Fibroblast of lung (primary cell): ENCODE results near the gene PKD2L1.

ENCODE experiments used
- CTCF ChIP-seq, 2 donors: IDR thresholded peaks in 1 of 2; conservative IDR thresholded peaks in 1 of 2; 1 replicate in 1 of 2; 2 replicates in 1 of 2; pipeline ENCODE4 v1.5.1; 2011 to 2012; ENCODE audit warnings: low read length in 2 of 2, control low read depth in 1 of 2, inconsistent platforms in 1 of 2, low read depth in 1 of 2, mild to moderate bottlenecking in 1 of 2
- EZH2 ChIP-seq: IDR thresholded peaks from 2 replicates; pipeline ENCODE4 v1.5.1; 2012; ENCODE audit warnings: low read length, control low read depth, mild to moderate bottlenecking; ENCODE audit errors: missing control alignments

DNA sequence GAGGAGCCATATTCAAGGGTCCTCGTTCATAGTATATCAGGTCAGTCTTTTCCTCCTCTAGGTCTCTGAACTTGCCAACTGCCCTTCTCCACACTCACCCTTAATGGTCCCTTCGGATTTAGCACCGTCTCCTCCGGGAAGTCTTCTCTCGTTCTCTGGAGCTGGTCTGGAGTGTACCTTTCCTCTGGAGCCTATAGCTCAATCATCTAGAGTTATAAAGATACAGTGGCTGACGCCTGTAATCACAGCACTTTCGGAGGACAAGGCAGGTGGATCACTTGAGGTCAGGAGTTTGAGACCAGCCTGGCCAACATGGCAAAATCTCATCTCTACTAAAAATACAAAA, 12.6 kb upstream of the PKD2L1 start:
- TF ChIP-seq CTCF (conservative IDR thresholded peaks at IDR 0.05 in 1 of 2, IDR thresholded peaks at IDR 0.05 in 1 of 2; ENCODE audit: low read depth in 1 of 2, low read length in 2 of 2): no peak
- TF ChIP-seq EZH2: no peak
